Measurements from ENCODE around the gene PTPRE. TPM values are rescaled to one million over a fixed set of nuclear protein-coding genes. Genes with fewer than 3 reads are reported as not detected.

PTPRE gene
- polyA plus RNA-seq, 1 donor (not counting 4 experiments of a cell fraction or from before 2014, with no cell fraction given) = 15.1 TPM

- Histone ChIP-seq H3K9ac (ENCODE audit: control insufficient read depth, extremely low read depth, insufficient read depth, low read length) (no peak overlapping the region), H2AFZ (ENCODE audit: control insufficient read depth, low read length) (no peak overlapping the region), H3K4me2 (ENCODE audit: control insufficient read depth, extremely low read depth, insufficient read depth, low read depth, low read length) (no peak overlapping the region), H3K9me3 (ENCODE audit: control insufficient read depth, low read depth, low read length) (no peaks in the 10 kb centered on the region), H3K79me2 (ENCODE audit: control insufficient read depth, insufficient read depth, low read length) (no peaks in the 10 kb centered on the region), H3K4me1 (ENCODE audit: control insufficient read depth, extremely low read depth, insufficient read depth, low read length) (no peaks in the 10 kb centered on the region), H3K36me3 (ENCODE audit: control insufficient read depth in 2 of 2, extremely low read depth in 1 of 2, insufficient read depth in 2 of 2, low read length in 2 of 2) (no peaks in the 10 kb centered on the region), H3K27me3 (ENCODE audit: control insufficient read depth, extremely low read depth, insufficient read depth, low read length) (peaks cover 11% of the 10 kb centered on the region), H3K9me1 (ENCODE audit: control insufficient read depth, extremely low read depth, insufficient read depth, low read length) (no peaks in the 10 kb centered on the region), H4K20me1 (ENCODE audit: control insufficient read depth, extremely low read depth, insufficient read depth, low read length) (no peaks in the 10 kb centered on the region), H3K4me3 (ENCODE audit: control insufficient read depth in 2 of 3, extremely low read depth in 1 of 3, insufficient read depth in 2 of 3, low read depth in 1 of 3, low read length in 3 of 3) (no peak overlapping the region), H3K27ac (ENCODE audit: control insufficient read depth, insufficient read depth, low read length) (no peak overlapping the region)
- FAIRE-seq (no peak), DNase-seq (ENCODE audit: low read depth, low spot score) (no peak)
- TF ChIP-seq, protein P1, sequence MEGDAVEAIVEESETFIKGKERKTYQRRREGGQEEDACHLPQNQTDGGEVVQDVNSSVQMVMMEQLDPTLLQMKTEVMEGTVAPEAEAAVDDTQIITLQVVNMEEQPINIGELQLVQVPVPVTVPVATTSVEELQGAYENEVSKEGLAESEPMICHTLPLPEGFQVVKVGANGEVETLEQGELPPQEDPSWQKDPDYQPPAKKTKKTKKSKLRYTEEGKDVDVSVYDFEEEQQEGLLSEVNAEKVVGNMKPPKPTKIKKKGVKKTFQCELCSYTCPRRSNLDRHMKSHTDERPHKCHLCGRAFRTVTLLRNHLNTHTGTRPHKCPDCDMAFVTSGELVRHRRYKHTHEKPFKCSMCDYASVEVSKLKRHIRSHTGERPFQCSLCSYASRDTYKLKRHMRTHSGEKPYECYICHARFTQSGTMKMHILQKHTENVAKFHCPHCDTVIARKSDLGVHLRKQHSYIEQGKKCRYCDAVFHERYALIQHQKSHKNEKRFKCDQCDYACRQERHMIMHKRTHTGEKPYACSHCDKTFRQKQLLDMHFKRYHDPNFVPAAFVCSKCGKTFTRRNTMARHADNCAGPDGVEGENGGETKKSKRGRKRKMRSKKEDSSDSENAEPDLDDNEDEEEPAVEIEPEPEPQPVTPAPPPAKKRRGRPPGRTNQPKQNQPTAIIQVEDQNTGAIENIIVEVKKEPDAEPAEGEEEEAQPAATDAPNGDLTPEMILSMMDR (optimal IDR thresholded peaks at IDR 0.05 in 1 of 3, IDR thresholded peaks at IDR 0.05 in 1 of 3, conservative IDR thresholded peaks at IDR 0.05 in 1 of 3; ENCODE audit: extremely low read depth in 1 of 3, insufficient read depth in 2 of 3, low read length in 3 of 3) = no peak
- TF ChIP-seq EZH2 (IDR thresholded peaks at IDR 0.05; ENCODE audit: low read length) = no peak
- dilution Hi-C loops (cut with MboI; ENCODE audit: extremely low pct_ligation_motif_present, low sequenced_read_pairs) = no loop called here
Observed at GRCh38 chr10:127912607-127913367, 5.9 kb downstream of the PTPRE start.

- no peak overlapping the region for H3K9ac ChIP-seq (ENCODE audit: control insufficient read depth, extremely low read depth, insufficient read depth, low read length)
- H3K4me3 ChIP-seq (ENCODE audit: control insufficient read depth in 2 of 3, extremely low read depth in 1 of 3, insufficient read depth in 2 of 3, low read depth in 1 of 3, low read length in 3 of 3) = no peak overlapping the region
- no peak overlapping the region for H3K4me2 ChIP-seq (ENCODE audit: control insufficient read depth, extremely low read depth, insufficient read depth, low read depth, low read length)
- H4K20me1 ChIP-seq (ENCODE audit: control insufficient read depth, extremely low read depth, insufficient read depth, low read length) = no peaks in the 10 kb centered on the region
- DNase-seq (ENCODE audit: low read depth, low spot score) = no peak
- H3K27me3 ChIP-seq (ENCODE audit: control insufficient read depth, extremely low read depth, insufficient read depth, low read length) = peaks cover 5% of the 10 kb centered on the region
- no peaks in the 10 kb centered on the region for H3K4me1 ChIP-seq (ENCODE audit: control insufficient read depth, extremely low read depth, insufficient read depth, low read length)
- TF ChIP-seq, protein P1 (optimal IDR thresholded peaks at IDR 0.05 in 1 of 3, IDR thresholded peaks at IDR 0.05 in 1 of 3, conservative IDR thresholded peaks at IDR 0.05 in 1 of 3; ENCODE audit: extremely low read depth in 1 of 3, insufficient read depth in 2 of 3, low read length in 3 of 3) = no peak
- no peak for TF ChIP-seq EZH2 (IDR thresholded peaks at IDR 0.05; ENCODE audit: low read length)
- H3K27ac ChIP-seq (ENCODE audit: control insufficient read depth, insufficient read depth, low read length) = no peak overlapping the region
- H3K9me1 ChIP-seq (ENCODE audit: control insufficient read depth, extremely low read depth, insufficient read depth, low read length) = no peaks in the 10 kb centered on the region
- no peaks in the 10 kb centered on the region for H3K36me3 ChIP-seq (ENCODE audit: control insufficient read depth in 2 of 2, extremely low read depth in 1 of 2, insufficient read depth in 2 of 2, low read length in 2 of 2)
- FAIRE-seq = no peak
- dilution Hi-C loops (cut with MboI; ENCODE audit: extremely low pct_ligation_motif_present, low sequenced_read_pairs) = no loop called here
- H2AFZ ChIP-seq (ENCODE audit: control insufficient read depth, low read length) = no peak overlapping the region
- no peaks in the 10 kb centered on the region for H3K79me2 ChIP-seq (ENCODE audit: control insufficient read depth, insufficient read depth, low read length)
- H3K9me3 ChIP-seq (ENCODE audit: control insufficient read depth, low read depth, low read length) = no peaks in the 10 kb centered on the region
Observed at GRCh38 chr10:127913368-127913759, 6.5 kb downstream of the PTPRE start.

All from keratinocyte (primary cell).